Measurements from ENCODE around the gene IKBIP. TPM values are rescaled to one million over a fixed set of nuclear protein-coding genes. Genes with fewer than 3 reads are reported as not detected.
"Not testable (repeated sequence)": the region's sequence is repeated elsewhere in the genome, so short reads cannot be mapped to it uniquely, and the experiment has no call there.

Gene IKBIP
- total and polyA plus RNA-seq, 10 donors = 13.5 to 30.7 (median 18.8) TPM

DNA sequence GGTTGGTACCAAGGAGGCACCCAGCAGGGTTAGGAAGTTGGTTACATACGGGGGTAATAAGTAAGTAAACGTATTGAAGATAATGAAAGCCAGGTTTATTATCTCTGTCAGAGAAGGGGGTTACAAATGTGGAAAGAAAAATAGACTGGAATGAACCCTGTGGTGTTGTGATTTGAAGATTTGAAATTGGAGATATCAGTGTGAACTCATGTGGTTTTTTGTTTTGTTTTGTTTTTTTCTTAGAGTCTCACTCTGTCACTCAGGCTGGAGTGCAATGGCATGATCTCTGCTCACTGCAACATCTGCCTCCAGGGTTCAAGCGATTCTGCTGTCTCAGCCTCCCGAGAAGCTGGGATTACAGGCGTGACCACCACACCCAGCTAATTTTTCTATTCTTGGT lies 65.2 kb downstream of the IKBIP start:
- Histone ChIP-seq H3K27me3 (replicated peaks in 1 of 7) (no peaks in the 10 kb centered on the region), H3K4me3 (no peak overlapping the region), H3K27ac (no peak overlapping the region), H3K4me1 (no peaks in the 10 kb centered on the region), H3K9me3 (no peaks in the 10 kb centered on the region), H3K36me3 (no peaks in the 10 kb centered on the region)
- no peak for DNase-seq
- intact Hi-C loops (cut with DNase I; ENCODE audit: low total_unique reads) = no loop called here
- WGBS, 5 donors = 87 to 94% (median 90%) methylated on average over 5 of the region's 5 CpGs
- TF ChIP-seq POLR2A (IDR thresholded peaks at IDR 0.05) (no peak), POLR2AphosphoS5 (IDR thresholded peaks at IDR 0.05) (no peak)
- TF ChIP-seq, protein P1, sequence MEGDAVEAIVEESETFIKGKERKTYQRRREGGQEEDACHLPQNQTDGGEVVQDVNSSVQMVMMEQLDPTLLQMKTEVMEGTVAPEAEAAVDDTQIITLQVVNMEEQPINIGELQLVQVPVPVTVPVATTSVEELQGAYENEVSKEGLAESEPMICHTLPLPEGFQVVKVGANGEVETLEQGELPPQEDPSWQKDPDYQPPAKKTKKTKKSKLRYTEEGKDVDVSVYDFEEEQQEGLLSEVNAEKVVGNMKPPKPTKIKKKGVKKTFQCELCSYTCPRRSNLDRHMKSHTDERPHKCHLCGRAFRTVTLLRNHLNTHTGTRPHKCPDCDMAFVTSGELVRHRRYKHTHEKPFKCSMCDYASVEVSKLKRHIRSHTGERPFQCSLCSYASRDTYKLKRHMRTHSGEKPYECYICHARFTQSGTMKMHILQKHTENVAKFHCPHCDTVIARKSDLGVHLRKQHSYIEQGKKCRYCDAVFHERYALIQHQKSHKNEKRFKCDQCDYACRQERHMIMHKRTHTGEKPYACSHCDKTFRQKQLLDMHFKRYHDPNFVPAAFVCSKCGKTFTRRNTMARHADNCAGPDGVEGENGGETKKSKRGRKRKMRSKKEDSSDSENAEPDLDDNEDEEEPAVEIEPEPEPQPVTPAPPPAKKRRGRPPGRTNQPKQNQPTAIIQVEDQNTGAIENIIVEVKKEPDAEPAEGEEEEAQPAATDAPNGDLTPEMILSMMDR (IDR thresholded peaks at IDR 0.05 in 8 of 11, conservative IDR thresholded peaks at IDR 0.05 in 3 of 11) = no peak

DNA sequence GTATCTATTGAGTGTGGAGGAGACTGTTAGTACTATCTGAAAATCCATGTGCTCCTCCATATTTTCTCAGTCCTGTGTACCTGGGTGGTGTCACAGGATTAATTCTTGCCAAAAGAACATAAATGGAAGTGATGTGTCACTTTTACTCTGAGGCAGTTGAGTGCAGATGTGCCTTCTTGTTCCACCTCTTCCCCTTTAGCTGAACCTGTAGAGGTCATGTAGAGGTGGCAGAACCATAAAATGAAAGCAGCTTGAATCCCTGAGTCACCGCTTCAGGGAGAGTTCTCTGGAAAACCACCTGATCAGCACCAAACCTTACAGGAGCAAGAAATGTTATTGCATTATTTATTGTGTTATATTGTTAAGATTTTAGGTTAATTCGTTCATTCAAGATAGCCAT lies 65.8 kb downstream of the IKBIP start:
- TF ChIP-seq POLR2A (IDR thresholded peaks at IDR 0.05) (no peak), POLR2AphosphoS5 (IDR thresholded peaks at IDR 0.05) (no peak)
- TF ChIP-seq, protein P1 (IDR thresholded peaks at IDR 0.05 in 8 of 11, conservative IDR thresholded peaks at IDR 0.05 in 3 of 11) = no peak
- Histone ChIP-seq H3K4me1 (no peaks in the 10 kb centered on the region), H3K36me3 (no peaks in the 10 kb centered on the region), H3K4me3 (no peak overlapping the region), H3K27ac (no peak overlapping the region), H3K27me3 (replicated peaks in 1 of 7) (no peaks in the 10 kb centered on the region), H3K9me3 (no peaks in the 10 kb centered on the region)
- WGBS, 5 donors = 78 to 84% (median 80%) methylated on average over 2 of the region's 2 CpGs
- DNase-seq = no peak
- intact Hi-C loops (cut with DNase I; ENCODE audit: low total_unique reads) = no loop called here

- WGBS, 5 donors = 87 to 100% (median 92%) methylated on average over 1 of the region's 1 CpG
- TF ChIP-seq POLR2A (IDR thresholded peaks at IDR 0.05) = no peak
- TF ChIP-seq POLR2AphosphoS5 (IDR thresholded peaks at IDR 0.05) = no peak
- TF ChIP-seq, protein P1 (IDR thresholded peaks at IDR 0.05 in 8 of 11, conservative IDR thresholded peaks at IDR 0.05 in 3 of 11) = no peak
- no peak overlapping the region for H3K27ac ChIP-seq
- DNase-seq = no peak
- no peaks in the 10 kb centered on the region for H3K9me3 ChIP-seq
- H3K4me3 ChIP-seq = no peak overlapping the region
- H3K4me1 ChIP-seq = no peaks in the 10 kb centered on the region
- no peaks in the 10 kb centered on the region for H3K36me3 ChIP-seq
- H3K27me3 ChIP-seq (replicated peaks in 1 of 7) = no peaks in the 10 kb centered on the region
- intact Hi-C loops (cut with DNase I; ENCODE audit: low total_unique reads) = no loop called here
Observed at GRCh38 chr12:98578392-98578791, 66.2 kb downstream of the IKBIP start.

DNA sequence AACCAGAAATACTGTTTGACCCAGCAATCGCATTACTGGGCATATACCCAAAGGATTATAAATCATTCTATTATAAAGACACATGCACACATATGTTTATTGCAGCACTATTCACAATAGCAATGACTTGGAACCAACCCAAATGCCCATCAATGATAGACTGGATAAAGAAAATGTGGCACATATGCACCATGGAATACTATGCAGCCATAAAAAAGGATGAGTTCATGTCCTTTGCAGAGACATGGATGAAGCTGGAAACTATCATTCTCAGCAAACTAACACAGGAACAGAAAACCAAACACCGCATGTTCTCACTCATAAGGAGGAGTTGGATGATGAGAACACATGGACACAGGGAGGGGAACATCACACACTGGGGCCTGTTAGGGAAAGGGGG lies 67.8 kb downstream of the IKBIP start:
- intact Hi-C loops (cut with DNase I; ENCODE audit: low total_unique reads); H3K27me3 ChIP-seq (replicated peaks in 1 of 7); H3K9me3 ChIP-seq; H3K27ac ChIP-seq; H3K36me3 ChIP-seq; H3K4me3 ChIP-seq; H3K4me1 ChIP-seq; DNase-seq: not testable (repeated sequence)
- 95 to 97% (median 95%) methylated on average over 2 of the region's 2 CpGs for WGBS, 5 donors

GRCh38 chr12:98575013-98575412 lies 69.6 kb downstream of the IKBIP start:
- WGBS, 5 donors = 92 to 98% (median 96%) methylated on average over 4 of the region's 4 CpGs
- intact Hi-C loops (cut with DNase I; ENCODE audit: low total_unique reads) = no loop called here
- H3K27me3 ChIP-seq (replicated peaks in 1 of 7) = no peaks in the 10 kb centered on the region
- H3K27ac ChIP-seq = no peak overlapping the region
- no peak overlapping the region for H3K4me3 ChIP-seq
- H3K36me3 ChIP-seq = no peaks in the 10 kb centered on the region
- H3K9me3 ChIP-seq = no peaks in the 10 kb centered on the region
- no peaks in the 10 kb centered on the region for H3K4me1 ChIP-seq
- TF ChIP-seq, protein P1 (IDR thresholded peaks at IDR 0.05 in 8 of 11, conservative IDR thresholded peaks at IDR 0.05 in 3 of 11) = no peak
- TF ChIP-seq POLR2AphosphoS5 (IDR thresholded peaks at IDR 0.05) = no peak
- no peak for TF ChIP-seq POLR2A (IDR thresholded peaks at IDR 0.05)
- no peak for DNase-seq
